Erythroblast (primary cell): Measurements from ENCODE around the gene NOL12.

Source experiments
- GATA1 ChIP-seq: IDR thresholded peaks from 2 replicates; pipeline ENCODE4 v1.6.1; 2011; ENCODE audit warnings: low read depth, mild to moderate bottlenecking, control low read depth, low read length, moderate library complexity
- POLR2A ChIP-seq: IDR thresholded peaks from 2 replicates; pipeline ENCODE4 v1.6.1; 2011; ENCODE audit warnings: mild to moderate bottlenecking, low read length

DNA sequence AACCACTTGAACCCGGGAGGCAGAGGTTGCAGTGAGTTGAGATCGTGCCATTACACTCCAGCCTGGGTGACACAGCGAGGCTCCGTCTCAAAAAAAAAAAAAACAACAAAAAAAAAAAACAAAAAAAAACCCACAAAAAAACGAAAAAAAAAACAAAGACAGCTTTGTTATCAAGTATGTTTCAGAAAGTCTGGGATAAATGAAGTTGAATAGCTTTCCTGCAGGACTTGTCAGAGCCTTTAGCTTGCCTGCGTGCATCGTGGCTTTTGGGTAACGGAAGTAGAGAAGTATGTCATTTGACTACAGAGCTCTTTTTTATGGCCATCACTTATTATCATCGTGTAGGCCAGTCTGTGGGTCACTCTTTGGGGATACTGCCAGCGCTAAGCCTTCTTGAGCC is 25.3 kb downstream of the NOL12 start:
- no peak for TF ChIP-seq POLR2A
- TF ChIP-seq GATA1: no peak
